ENCODE results near the gene UBE4B.
"Not testable (repeated sequence)": the region's sequence is repeated elsewhere in the genome, so short reads cannot be mapped to it uniquely, and the experiment has no call there.

Gene UBE4B

GRCh38 chr1:10170239-10170574 is 137.4 kb downstream of the UBE4B start:
- in situ Hi-C loops (cut with HindIII; ENCODE audit: low sequenced_read_pairs): no loop called here

GRCh38 chr1:10171105-10171767 is 138.5 kb downstream of the UBE4B start:
- in situ Hi-C loops (cut with HindIII; ENCODE audit: low sequenced_read_pairs): no loop called here

GRCh38 chr1:10171995-10172669 is 139.4 kb downstream of the UBE4B start:
- in situ Hi-C loops (cut with HindIII; ENCODE audit: low sequenced_read_pairs): no loop called here

GRCh38 chr1:10173582-10173981 is 140.8 kb downstream of the UBE4B start:
- in situ Hi-C loops (cut with HindIII; ENCODE audit: low sequenced_read_pairs): no loop called here

- in situ Hi-C loops (cut with HindIII; ENCODE audit: low sequenced_read_pairs): no loop called here
These were observed 145.1 kb downstream of the UBE4B start for GRCh38 chr1:10177876-10178275.

GRCh38 chr1:10178597-10179405 is 146.0 kb downstream of the UBE4B start:
- in situ Hi-C loops (cut with HindIII; ENCODE audit: low sequenced_read_pairs): no loop called here

GRCh38 chr1:10179406-10180091 is 146.8 kb downstream of the UBE4B start:
- in situ Hi-C loops (cut with HindIII; ENCODE audit: low sequenced_read_pairs): no loop called here

- in situ Hi-C loops (cut with HindIII; ENCODE audit: low sequenced_read_pairs): no loop called here
These were observed 148.4 kb downstream of the UBE4B start for GRCh38 chr1:10181154-10181553.

- in situ Hi-C loops (cut with HindIII; ENCODE audit: low sequenced_read_pairs): no loop called here
These were observed 153.0 kb downstream of the UBE4B start for GRCh38 chr1:10185759-10186158.

- in situ Hi-C loops (cut with HindIII; ENCODE audit: low sequenced_read_pairs): no loop called here
These were observed 153.7 kb downstream of the UBE4B start for GRCh38 chr1:10186331-10187025.

- in situ Hi-C loops (cut with HindIII; ENCODE audit: low sequenced_read_pairs): no loop called here
These were observed 154.2 kb downstream of the UBE4B start for GRCh38 chr1:10187026-10187334.

- in situ Hi-C loops (cut with HindIII; ENCODE audit: low sequenced_read_pairs): no loop called here
These were observed 155.4 kb downstream of the UBE4B start for GRCh38 chr1:10188133-10188650.

- in situ Hi-C loops (cut with HindIII; ENCODE audit: low sequenced_read_pairs): no loop called here
These were observed 156.9 kb downstream of the UBE4B start for GRCh38 chr1:10189659-10190058.

GRCh38 chr1:10192263-10192662 is 159.5 kb downstream of the UBE4B start:
- in situ Hi-C loops (cut with HindIII; ENCODE audit: low sequenced_read_pairs): no loop called here

- in situ Hi-C loops (cut with HindIII; ENCODE audit: low sequenced_read_pairs): no loop called here
These were observed 160.5 kb downstream of the UBE4B start for GRCh38 chr1:10193288-10193687.

GRCh38 chr1:10195570-10195969 is 162.8 kb downstream of the UBE4B start:
- in situ Hi-C loops (cut with HindIII; ENCODE audit: low sequenced_read_pairs): no loop called here

- in situ Hi-C loops (cut with HindIII; ENCODE audit: low sequenced_read_pairs): no loop called here
These were observed 164.2 kb downstream of the UBE4B start for GRCh38 chr1:10196976-10197375.

- in situ Hi-C loops (cut with HindIII; ENCODE audit: low sequenced_read_pairs): no loop called here
These were observed 167.9 kb downstream of the UBE4B start for GRCh38 chr1:10200620-10201019.

- in situ Hi-C loops (cut with HindIII; ENCODE audit: low sequenced_read_pairs): no loop called here
These were observed 171.4 kb downstream of the UBE4B start for GRCh38 chr1:10204003-10204642.

- in situ Hi-C loops (cut with HindIII; ENCODE audit: low sequenced_read_pairs): not testable (repeated sequence)
These were observed 172.4 kb downstream of the UBE4B start for GRCh38 chr1:10205206-10205605.
